Thyroid gland (tissue), 4 donors: ENCODE results near the gene FBLN5.

Experiments
- POLR2A ChIP-seq, 2 donors: fragments of 450-650 bp; IDR thresholded peaks; one replicate each; pipeline ENCODE4 v1.6.1; 2017; ENCODE audit warnings: antibody characterized with exemption in 2 of 2, mild to moderate bottlenecking in 2 of 2, moderate library complexity in 1 of 2
- TF ChIP-seq, protein P1 (sequence below), 6 experiments: fragments of 200-600 bp in 3 of 6; fragments of 450-650 bp in 3 of 6; sonication (generic) in 3 of 6; IDR thresholded peaks; one replicate each; pipeline ENCODE4 v1.5.1; 2016 to 2019; ENCODE audit warnings: antibody characterized with exemption in 6 of 6, mild to moderate bottlenecking in 2 of 6, inconsistent platforms in 1 of 6, moderate library complexity in 1 of 6

- TF ChIP-seq, protein P1, sequence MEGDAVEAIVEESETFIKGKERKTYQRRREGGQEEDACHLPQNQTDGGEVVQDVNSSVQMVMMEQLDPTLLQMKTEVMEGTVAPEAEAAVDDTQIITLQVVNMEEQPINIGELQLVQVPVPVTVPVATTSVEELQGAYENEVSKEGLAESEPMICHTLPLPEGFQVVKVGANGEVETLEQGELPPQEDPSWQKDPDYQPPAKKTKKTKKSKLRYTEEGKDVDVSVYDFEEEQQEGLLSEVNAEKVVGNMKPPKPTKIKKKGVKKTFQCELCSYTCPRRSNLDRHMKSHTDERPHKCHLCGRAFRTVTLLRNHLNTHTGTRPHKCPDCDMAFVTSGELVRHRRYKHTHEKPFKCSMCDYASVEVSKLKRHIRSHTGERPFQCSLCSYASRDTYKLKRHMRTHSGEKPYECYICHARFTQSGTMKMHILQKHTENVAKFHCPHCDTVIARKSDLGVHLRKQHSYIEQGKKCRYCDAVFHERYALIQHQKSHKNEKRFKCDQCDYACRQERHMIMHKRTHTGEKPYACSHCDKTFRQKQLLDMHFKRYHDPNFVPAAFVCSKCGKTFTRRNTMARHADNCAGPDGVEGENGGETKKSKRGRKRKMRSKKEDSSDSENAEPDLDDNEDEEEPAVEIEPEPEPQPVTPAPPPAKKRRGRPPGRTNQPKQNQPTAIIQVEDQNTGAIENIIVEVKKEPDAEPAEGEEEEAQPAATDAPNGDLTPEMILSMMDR (IDR thresholded peaks at IDR 0.05), result no peak
- no peak for TF ChIP-seq POLR2A (IDR thresholded peaks at IDR 0.05)
Observed at GRCh38 chr14:91901449-91902226, 45.9 kb downstream of the FBLN5 start.
